ENCODE measurements around the gene RHD.

GRCh38 chr1:25255706-25256577 is 16.4 kb upstream of the RHD start:
- TF ChIP-seq, protein P1, sequence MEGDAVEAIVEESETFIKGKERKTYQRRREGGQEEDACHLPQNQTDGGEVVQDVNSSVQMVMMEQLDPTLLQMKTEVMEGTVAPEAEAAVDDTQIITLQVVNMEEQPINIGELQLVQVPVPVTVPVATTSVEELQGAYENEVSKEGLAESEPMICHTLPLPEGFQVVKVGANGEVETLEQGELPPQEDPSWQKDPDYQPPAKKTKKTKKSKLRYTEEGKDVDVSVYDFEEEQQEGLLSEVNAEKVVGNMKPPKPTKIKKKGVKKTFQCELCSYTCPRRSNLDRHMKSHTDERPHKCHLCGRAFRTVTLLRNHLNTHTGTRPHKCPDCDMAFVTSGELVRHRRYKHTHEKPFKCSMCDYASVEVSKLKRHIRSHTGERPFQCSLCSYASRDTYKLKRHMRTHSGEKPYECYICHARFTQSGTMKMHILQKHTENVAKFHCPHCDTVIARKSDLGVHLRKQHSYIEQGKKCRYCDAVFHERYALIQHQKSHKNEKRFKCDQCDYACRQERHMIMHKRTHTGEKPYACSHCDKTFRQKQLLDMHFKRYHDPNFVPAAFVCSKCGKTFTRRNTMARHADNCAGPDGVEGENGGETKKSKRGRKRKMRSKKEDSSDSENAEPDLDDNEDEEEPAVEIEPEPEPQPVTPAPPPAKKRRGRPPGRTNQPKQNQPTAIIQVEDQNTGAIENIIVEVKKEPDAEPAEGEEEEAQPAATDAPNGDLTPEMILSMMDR (IDR thresholded peaks at IDR 0.05), result no peak
- no peak for TF ChIP-seq POLR2A (IDR thresholded peaks at IDR 0.05)
- no peak for TF ChIP-seq POLR2AphosphoS5 (IDR thresholded peaks at IDR 0.05; ENCODE audit: insufficient read depth in 1 of 2, low read depth in 1 of 2)
